ENCODE data around the gene PAPPA. TPM values are rescaled to one million over a fixed set of nuclear protein-coding genes. Genes with fewer than 3 reads are reported as not detected.

PAPPA gene
- polyA plus RNA-seq, 3 donors = 0.24 to 2.9 (median 2.0) TPM

DNA sequence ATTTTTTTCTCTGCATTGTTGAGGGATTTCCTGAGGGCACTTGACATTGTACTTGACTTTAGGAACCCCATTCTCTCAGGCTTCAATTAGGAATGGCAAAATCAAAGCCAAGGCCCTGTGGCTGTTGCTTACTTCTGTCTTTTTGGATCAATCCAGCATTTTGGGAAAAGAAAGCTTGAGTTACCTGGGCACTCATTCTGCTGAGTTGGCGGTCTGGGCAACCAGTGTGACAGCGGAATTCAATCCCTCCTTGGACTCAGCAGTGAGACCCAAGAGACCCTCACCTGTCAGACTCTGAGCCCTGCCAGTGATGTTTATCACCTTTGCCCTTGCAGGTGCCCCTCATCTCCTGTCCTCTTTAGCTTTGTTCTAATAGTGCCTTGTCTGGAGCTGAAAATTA, 225.3 kb downstream of the PAPPA start:
- no peak overlapping the region for H3K27ac ChIP-seq (ENCODE audit: low read depth, low read length)
- 95 to 100% (median 95%) methylated on average over 2 of the region's 2 CpGs for WGBS, 3 donors

DNA sequence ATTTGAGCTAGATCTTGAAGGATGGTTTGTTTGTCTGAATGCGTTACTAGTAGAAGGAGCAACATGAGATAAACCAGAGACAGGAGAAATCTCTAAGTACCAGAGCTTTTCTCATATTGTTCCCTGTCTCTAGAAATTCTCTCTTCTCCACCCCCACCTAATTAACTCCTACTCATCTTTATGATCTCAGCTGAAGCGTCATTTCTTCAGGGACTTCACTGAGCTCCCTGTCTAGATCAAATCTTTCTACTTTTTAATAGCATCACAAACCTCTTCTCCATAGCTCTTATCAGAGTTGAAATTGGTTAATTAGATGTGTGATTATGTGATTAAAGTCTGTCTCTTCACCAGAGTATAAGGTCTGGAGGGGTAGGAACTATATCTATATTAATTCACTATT, 226.2 kb downstream of the PAPPA start:
- no peak overlapping the region for H3K27ac ChIP-seq (ENCODE audit: low read depth, low read length)
- 85 to 90% (median 87%) methylated on average over 2 of the region's 2 CpGs for WGBS, 3 donors

DNA sequence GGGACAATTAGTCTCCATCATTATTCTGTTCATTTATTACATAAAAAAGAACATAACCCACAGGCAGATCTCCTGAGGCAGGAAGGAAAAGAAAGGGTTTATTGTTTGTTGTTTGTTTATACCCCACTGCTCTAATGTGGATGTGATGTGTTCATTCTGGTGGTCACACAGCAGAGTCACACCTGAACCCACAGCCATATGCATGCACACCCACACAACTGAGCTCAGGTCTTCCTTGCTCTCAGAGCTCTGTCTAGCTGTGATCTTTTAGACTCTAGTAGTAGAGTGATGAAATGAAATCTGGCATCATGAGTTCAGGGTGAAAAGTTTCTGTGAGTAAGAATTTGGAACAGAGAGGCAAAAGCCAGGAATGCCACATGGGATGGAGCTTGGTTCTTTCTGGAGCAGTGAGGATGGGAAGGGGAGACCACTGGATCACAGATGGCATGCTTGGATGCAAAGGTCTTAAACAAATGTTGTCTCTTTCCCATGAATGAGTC, 227.0 kb downstream of the PAPPA start:
- no peak overlapping the region for H3K27ac ChIP-seq (ENCODE audit: low read depth, low read length)

DNA sequence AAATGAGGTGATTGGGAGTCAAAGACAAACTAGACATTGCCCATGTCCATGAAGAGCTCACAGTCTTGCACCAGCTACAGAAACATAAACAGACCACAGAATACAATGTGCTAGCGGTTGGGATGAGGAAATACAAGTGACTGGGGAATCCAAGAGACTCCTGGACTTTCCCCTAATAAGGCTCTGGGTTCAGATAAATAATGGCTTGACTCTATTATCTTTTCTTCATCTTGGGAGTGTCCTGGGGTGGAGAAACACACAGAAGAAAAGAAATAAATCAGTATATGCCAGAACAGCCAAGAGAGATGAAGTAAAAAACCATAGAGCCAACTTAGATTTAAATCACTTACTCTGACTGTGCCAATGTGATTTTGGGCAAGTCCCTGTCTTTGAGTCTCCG, 227.8 kb downstream of the PAPPA start:
- WGBS, 3 donors = 78 to 88% (median 83%) methylated on average over 2 of the region's 2 CpGs

DNA sequence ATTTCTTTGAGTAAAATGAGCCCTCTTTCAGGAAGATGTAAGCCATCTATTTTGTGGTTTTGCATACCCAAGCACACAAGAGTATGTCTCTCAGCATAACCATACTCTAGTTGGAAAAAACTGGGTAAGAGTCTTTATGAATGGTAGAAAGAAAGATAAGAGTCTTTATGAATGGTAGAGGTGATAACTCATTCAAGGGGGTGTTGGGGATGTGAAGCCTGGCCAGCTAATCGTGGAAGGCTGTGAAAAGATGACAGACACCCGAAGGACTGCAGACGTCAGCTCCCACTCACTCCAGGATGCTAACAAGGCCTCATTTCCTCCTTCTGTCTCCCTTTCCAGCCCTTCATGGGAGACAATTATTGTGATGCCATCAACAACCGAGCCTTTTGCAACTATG, 228.5 kb downstream of the PAPPA start:
- H3K27ac ChIP-seq (ENCODE audit: low read depth, low read length) = no peak overlapping the region
- 73 to 92% (median 76%) methylated on average over 4 of the region's 4 CpGs for WGBS, 3 donors

More for the DNA sequence above, 227.8 kb downstream of the PAPPA start:
- no peak overlapping the region for H3K27ac ChIP-seq (ENCODE audit: low read depth, low read length)

DNA sequence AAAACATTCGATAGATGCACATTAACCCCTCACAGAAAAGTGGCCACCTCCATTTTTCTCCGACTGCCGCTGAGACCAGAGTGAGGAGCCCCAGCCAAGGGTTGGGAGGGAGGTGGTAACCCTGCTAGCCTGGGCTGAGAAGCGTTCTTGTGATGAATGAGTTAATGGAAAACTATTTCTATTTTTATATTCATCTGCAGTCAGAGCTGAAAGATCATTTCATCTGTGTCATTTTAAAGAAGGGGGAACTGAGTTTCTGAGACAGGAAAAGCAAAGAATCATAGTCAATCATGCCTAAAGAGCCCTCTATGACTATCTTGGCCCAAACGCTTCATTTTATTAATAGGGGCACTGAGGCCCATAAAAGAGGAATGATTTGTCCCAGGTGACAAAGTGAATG, 229.5 kb downstream of the PAPPA start:
- H3K27ac ChIP-seq (ENCODE audit: low read depth, low read length) = no peak overlapping the region
- WGBS, 3 donors = 73 to 85% (median 73%) methylated on average over 5 of the region's 5 CpGs

DNA sequence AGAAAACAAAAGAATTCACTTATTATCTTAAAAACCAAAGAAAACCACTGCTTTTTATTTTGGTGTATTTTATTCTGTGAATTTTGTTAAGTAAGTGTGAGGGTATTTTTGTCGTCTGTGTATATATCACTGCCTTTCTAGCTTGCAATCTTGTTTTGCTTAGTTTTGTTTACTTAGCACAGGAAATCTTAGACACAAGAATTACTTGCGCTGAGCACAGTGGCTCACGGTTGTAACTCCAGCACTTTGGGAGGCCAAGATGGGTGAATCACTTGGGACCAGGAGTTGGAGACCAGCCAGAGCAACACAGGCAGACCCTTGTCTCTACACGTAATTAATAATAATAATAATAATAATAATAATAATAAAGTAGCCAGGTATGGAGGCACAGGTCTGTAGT, 230.3 kb downstream of the PAPPA start:
- no peak overlapping the region for H3K27ac ChIP-seq (ENCODE audit: low read depth, low read length)
- 63 to 80% (median 70%) methylated on average over 4 of the region's 4 CpGs for WGBS, 3 donors

DNA sequence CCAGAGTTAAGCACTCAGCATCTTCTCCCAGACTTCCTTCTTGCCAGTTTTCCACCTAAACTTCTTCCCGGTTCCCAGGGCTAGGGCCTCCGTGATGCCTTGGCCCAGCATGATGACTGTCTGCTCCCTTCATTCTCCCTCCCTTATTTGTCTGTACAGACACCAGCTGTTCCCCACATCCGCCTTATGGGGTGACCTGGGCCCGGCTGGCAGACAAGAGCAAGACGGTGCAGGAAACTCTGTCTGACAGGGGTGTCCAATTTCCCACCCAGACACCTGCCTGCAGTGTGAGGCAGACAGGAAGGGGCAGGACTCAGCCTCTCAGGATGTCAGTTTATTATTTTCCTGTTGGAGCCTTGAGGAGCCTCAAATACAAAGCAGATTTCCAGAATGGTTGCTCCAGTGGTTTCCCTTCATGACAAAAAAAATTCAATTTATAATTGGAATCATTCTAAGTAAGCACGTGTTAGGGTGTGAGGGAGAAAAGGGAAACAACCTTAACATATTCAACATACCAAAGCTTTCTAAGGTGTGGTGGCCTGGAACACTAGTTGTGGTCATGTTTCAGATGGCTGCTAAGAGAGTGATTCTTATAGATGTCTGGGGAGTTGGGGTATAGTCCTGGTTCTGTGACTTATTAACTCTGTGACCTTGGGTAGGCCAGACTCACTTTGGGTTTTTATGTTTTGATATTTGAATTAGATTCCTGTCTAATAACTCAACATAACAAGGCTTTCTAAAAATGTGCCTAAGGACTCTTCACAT, 234.5 kb downstream of the PAPPA start:
- no peak overlapping the region for H3K27ac ChIP-seq (ENCODE audit: low read depth, low read length)
- WGBS, 3 donors = 54 to 76% (median 62%) methylated on average over 6 of the region's 6 CpGs

DNA sequence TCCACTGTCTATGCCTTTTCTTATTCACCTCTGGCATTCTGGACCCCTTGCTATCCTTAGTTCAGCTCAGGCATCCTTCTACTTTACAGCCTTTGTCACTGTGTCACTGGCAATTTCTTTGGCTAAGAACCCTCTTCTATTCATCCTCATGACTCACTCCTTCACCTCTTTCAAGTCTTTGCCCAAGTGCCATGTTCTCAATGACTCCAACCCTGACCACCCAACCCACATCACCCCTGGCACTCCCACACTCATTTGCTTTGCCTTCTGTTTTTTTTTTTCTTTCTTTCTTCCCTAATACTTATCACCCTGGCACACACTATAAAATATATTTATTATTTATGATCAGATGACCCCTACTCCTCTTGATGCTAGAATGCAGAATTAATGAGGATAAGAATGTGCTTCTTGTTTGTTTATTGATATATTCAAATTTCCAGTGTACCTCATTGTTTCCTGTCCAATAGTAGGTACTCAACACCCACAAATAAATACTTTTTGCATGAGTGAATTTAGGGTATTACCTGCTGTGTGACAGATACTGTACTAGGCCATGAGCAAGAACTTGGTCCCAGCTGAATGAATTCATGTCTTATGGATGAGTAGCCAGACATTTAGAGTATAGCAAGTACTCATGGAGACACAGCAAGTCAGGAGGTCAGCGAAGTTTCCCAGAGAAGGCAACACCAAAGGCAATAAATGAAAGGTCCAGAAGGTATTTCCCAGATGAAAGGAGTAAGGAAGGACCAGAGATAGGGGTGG, 236.1 kb downstream of the PAPPA start:
- no peak overlapping the region for H3K27ac ChIP-seq (ENCODE audit: low read depth, low read length)
- WGBS, 3 donors = 88 to 95% (median 92%) methylated on average over 1 of the region's 1 CpG

DNA sequence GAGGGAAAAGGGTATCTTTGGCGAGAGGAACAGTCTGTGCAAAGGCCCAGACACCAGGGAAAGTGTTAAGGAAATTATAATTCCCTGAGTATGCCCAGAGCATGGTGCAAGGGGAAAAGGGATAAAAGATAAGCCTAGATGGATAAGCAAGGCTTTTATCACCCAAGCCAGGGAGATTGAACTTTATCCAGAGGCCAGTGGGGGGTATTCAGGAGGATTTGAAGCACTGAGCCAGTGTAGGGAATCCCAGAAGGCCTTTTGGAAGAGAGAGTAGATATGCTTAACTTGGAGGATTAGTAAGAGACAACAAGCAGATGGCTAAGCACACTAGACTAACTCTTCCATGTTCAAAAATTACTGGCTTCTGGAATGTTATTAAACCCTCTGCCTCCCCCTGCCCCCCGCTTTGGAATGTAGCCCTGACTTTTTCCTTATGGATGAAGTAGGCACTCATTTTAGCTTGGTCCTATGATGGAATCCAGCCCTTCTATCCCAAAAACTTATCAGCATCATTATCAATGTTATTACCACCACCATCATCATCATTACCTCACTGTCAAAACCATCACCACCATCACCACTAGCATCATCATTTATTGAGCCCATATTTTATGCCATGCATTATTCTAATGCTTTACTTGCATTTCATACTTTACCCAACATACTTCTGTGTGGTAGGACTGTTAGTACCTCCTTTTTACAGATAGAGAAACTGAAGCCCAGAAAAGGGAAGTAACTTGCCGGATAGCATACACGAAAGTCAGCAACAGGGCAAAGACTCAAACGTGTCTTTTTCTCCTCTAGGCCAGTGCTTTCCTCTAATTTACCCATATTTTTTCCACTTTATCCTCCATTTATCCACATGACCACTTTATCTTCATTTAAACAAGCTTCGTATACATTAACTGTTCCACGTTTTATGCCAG, 237.0 kb downstream of the PAPPA start:
- no peak overlapping the region for H3K27ac ChIP-seq (ENCODE audit: low read depth, low read length)
- WGBS, 3 donors = 73 to 92% (median 73%) methylated on average over 7 of the region's 7 CpGs

DNA sequence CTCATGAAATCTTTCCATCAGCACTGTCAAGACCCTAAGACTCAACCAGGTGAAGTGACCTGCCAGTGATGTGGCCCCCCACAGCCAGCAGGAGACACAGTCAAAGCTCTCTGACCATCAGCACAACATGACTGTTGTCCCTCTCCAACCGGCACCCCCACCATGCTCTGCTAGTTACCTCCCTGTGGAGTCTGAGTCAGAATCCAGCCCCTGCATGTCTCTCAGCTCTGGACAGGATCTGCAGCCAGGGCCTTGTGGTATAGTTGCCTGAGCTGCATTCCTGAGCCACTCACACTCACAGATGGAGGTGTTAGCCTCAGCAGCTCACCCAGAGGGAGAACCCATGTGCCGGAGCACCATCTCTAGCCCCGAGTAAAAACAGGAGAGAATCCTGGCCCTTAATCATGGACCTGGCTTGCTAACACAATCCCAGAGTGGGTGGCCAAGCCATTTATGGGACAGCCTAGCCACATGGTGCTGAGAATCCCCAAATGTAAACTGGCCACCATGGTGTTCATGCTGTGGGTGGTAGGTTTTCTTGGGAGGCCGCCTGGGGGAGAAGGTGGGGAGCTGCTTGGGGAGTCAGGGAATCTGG, 237.8 kb downstream of the PAPPA start:
- 89 to 96% (median 92%) methylated on average over 4 of the region's 4 CpGs for WGBS, 3 donors
- H3K27ac ChIP-seq (ENCODE audit: low read depth, low read length) = no peak overlapping the region

DNA sequence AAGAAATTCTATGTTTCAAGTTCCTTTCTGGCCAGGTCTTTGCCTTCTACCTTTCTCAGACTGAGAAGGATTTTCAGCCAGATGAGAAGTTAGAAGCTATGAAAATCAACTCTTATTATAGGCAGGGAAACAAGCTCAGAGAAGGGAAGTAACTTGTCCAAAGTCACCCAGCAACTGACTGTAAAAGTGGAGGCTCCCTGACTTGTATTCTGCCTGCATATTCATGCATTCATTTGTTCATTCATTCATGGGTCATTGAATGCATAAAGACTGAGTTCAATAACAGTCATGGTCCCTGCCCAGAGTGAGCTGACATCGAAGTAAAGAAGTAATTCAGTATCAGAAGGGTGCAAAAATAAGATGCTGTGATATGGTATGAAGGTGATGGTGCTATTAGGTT, 239.6 kb downstream of the PAPPA start:
- H3K27ac ChIP-seq (ENCODE audit: low read depth, low read length) = no peak overlapping the region
- 89 to 97% (median 93%) methylated on average over 1 of the region's 1 CpG for WGBS, 3 donors

DNA sequence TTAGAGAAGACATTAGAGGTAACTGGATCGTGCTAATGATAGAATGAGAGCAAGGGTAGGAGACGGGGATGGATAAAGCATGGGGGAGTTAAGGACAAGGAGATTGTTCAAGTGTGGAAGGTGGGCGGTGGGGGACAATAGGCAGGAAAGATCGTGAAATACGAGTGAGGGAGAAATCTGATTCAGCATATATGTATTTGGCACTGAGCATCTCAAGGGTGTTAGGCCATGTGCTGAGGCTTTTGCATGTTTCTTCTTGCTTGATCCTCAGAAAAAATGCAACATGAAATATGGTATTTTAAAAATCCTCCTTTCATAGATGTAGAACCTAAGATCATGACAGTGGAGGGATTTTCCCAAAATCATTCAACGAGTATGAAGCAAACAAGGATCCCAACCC, 240.5 kb downstream of the PAPPA start:
- no peak overlapping the region for H3K27ac ChIP-seq (ENCODE audit: low read depth, low read length)
- 89 to 92% (median 90%) methylated on average over 6 of the region's 6 CpGs for WGBS, 3 donors

DNA sequence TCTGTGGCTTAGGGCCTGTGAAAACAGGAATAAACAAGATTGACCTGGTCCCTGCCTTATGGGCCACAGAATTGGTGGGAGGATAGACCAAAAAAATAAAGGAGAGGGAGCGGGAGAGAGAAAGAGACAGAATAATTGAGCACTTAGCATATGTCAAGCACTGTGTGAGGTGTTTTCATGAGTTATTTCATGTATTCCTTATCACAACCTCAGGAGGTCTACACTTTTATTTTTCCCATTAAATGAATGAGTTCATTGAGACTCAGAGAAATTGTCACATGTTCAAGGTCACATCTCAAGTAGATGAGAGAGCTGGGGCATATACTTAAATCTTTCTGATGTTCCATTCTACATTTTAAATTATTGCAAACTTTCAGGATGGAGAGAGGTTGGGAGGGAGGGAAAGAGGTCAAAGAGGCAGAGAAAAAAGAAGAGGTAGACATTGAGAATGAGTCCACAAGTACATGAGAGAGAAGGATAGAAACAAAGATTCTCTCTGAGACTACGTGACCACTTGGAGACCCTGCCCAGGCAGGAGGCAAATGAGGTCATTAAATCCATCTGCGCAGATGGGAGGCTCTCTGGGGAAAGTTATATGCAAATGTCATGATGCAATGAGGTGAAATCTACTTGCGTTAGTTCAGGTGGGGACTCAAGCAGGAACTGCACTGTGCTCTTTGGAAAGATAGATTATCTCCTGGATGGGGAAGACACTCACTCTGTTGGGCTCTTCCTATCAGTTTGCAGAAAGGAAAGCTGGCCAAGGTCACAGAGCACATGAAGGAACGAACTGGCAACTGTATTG, 241.5 kb downstream of the PAPPA start:
- H3K27ac ChIP-seq (ENCODE audit: low read depth, low read length) = no peak overlapping the region
- WGBS, 3 donors = 84 to 89% (median 88%) methylated on average over 5 of the region's 5 CpGs

DNA sequence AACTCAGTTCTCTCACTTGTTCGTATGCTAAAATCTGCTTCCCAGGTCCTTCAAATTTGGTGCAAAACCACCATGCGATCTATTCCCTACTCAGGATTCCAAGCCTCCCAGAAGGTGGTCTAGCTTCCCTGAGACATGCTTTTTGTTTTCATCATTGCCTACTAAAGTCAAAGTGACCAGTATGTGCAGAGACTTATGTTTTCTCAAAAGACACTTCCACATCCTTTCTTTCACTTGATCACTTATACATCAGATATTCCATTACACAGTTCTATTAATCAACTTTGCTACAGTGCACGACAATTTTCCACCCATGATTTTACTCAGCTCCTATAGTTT, 242.1 kb downstream of the PAPPA start:
- no peak overlapping the region for H3K27ac ChIP-seq (ENCODE audit: low read depth, low read length)
- 91 to 95% (median 91%) methylated on average over 3 of the region's 3 CpGs for WGBS, 3 donors

DNA sequence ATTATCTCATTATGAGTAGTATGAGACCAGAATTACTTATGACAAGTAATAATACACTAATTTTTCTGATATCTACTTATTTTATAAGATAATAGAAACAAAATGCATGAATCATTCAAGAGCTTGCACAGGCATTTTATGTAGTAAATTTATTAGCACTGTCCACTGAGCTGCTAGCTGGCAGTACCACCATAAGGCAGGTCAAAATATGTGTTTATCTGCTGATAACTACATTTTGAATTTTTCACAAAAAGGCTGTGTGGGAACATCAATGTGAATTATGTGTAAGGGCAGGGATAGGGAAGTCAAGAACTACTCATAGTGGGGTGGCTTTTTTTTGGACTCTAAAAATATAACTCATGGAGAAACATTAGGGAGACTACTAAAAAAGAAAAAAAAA, 249.6 kb downstream of the PAPPA start:
- H3K27ac ChIP-seq (ENCODE audit: low read depth, low read length) = no peak overlapping the region

DNA sequence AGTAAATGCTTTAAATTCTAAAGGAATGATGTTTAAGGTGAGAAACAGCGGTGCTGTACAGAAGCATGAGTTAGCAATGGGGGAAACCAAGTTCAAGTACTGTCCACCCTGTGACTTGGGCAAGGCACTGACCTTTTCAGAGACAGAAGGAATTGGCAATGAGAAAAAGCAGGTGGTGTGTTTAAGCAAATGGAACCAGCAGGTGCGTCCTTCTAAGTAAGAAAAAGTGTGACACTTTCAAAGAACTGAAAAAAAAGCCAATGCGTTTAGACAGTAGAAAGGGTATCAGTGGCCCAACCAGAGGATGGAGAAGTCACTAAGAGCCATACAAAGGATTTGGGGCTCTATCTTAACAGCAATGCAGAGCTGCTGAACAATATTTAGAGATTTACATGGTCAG, 250.6 kb downstream of the PAPPA start:
- WGBS, 3 donors = 92 to 94% (median 93%) methylated on average over 3 of the region's 3 CpGs

DNA sequence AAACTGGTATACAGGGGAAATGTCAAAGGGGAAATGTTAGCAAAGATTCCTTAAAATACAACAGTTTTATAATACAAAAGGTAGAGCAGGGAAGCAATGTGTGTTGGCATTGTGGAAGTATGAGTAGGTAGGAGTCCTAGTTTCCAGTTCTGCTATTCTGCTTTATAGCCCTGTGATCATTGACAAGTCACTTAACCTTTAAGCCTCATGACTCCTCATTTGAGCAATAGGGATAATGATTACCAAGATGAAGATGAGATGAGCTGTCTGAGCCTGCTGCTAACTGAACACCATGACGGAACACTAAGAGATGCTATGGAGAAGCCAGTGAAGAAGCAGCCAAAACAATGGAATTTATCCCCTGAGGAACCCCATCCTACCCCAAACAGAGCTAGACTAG, 251.7 kb downstream of the PAPPA start:
- H3K27ac ChIP-seq (ENCODE audit: low read depth, low read length) = no peak overlapping the region
- 89 to 100% (median 95%) methylated on average over 1 of the region's 1 CpG for WGBS, 3 donors

More for the DNA sequence above, 250.6 kb downstream of the PAPPA start:
- no peak overlapping the region for H3K27ac ChIP-seq (ENCODE audit: low read depth, low read length)
